ENCODE measurements around the gene RNASE9.
"Not testable (repeated sequence)": the region's sequence is repeated elsewhere in the genome, so short reads cannot be mapped to it uniquely, and the experiment has no call there.

The RNASE9 gene

GRCh38 chr14:20572382-20572990 lies 11.6 kb upstream of the RNASE9 start:
- not testable (repeated sequence) for DNase-seq

GRCh38 chr14:20570720-20571119 lies 9.9 kb upstream of the RNASE9 start:
- DNase-seq: not testable (repeated sequence)

GRCh38 chr14:20569865-20570264 lies 9.0 kb upstream of the RNASE9 start:
- not testable (repeated sequence) for DNase-seq

- DNase-seq: no peak
These were observed 8.2 kb upstream of the RNASE9 start for GRCh38 chr14:20569066-20569465.

- DNase-seq: no peak
These were observed 7.5 kb upstream of the RNASE9 start for GRCh38 chr14:20568393-20568792.

GRCh38 chr14:20567199-20567598 lies 6.4 kb upstream of the RNASE9 start:
- not testable (repeated sequence) for DNase-seq

GRCh38 chr14:20564501-20564997 lies 3.7 kb upstream of the RNASE9 start:
- no peak for DNase-seq

- no peak for DNase-seq
These were observed 3.1 kb upstream of the RNASE9 start for GRCh38 chr14:20563971-20564370.

- no peak for DNase-seq
These were observed 1.4 kb downstream of the RNASE9 start for GRCh38 chr14:20559461-20559904.

GRCh38 chr14:20557212-20557542 lies 3.7 kb downstream of the RNASE9 start:
- no peak for DNase-seq

- DNase-seq: no peak
These were observed 4.2 kb downstream of the RNASE9 start for GRCh38 chr14:20556500-20557211.

GRCh38 chr14:20555845-20556244 lies 5.0 kb downstream of the RNASE9 start:
- DNase-seq: no peak

- no peak for DNase-seq
These were observed 7.8 kb downstream of the RNASE9 start for GRCh38 chr14:20553024-20553423.

- DNase-seq: no peak
These were observed 9.2 kb downstream of the RNASE9 start for GRCh38 chr14:20551606-20552005.

GRCh38 chr14:20550926-20551325 lies 9.9 kb downstream of the RNASE9 start:
- DNase-seq: no peak

- no peak for DNase-seq
These were observed 12.3 kb downstream of the RNASE9 start for GRCh38 chr14:20548414-20549158.

GRCh38 chr14:20546877-20547276 lies 14.0 kb downstream of the RNASE9 start:
- DNase-seq: no peak

GRCh38 chr14:20539906-20540305 lies 20.9 kb downstream of the RNASE9 start:
- no peak for DNase-seq

GRCh38 chr14:20530771-20531571 lies 29.9 kb downstream of the RNASE9 start:
- DNase-seq: peak; percentile 27

- DNase-seq: no peak
These were observed 31.0 kb downstream of the RNASE9 start for GRCh38 chr14:20529806-20530205.

GRCh38 chr14:20524027-20524426 lies 36.8 kb downstream of the RNASE9 start:
- DNase-seq: no peak

- DNase-seq: no peak
These were observed 38.5 kb downstream of the RNASE9 start for GRCh38 chr14:20522332-20522731.

- DNase-seq: no peak
These were observed 43.9 kb downstream of the RNASE9 start for GRCh38 chr14:20516921-20517320.
